IPS-11a (cell line): Measurements from ENCODE around the gene DIDO1.
A peak's percentile ranks its signal among the peaks of the same experiment; 100 is the strongest.
"Not testable (repeated sequence)": the region's sequence is repeated elsewhere in the genome, so short reads cannot be mapped to it uniquely, and the experiment has no call there.

Source experiments
- H3K4me3 ChIP-seq: one replicate; pipeline ENCODE4 v1.5.1; 2013; ENCODE audit warnings: low read depth, low read length, control low read depth

DIDO1 gene

GRCh38 chr20:62962891-62963613 lies 36.7 kb upstream of the DIDO1 start:
- no peak overlapping the region for H3K4me3 ChIP-seq

- H3K4me3 ChIP-seq: no peak overlapping the region
Measured at GRCh38 chr20:62962221-62962879, 36.0 kb upstream of the DIDO1 start.

GRCh38 chr20:62961799-62962198 lies 35.5 kb upstream of the DIDO1 start:
- no peak overlapping the region for H3K4me3 ChIP-seq

DNA sequence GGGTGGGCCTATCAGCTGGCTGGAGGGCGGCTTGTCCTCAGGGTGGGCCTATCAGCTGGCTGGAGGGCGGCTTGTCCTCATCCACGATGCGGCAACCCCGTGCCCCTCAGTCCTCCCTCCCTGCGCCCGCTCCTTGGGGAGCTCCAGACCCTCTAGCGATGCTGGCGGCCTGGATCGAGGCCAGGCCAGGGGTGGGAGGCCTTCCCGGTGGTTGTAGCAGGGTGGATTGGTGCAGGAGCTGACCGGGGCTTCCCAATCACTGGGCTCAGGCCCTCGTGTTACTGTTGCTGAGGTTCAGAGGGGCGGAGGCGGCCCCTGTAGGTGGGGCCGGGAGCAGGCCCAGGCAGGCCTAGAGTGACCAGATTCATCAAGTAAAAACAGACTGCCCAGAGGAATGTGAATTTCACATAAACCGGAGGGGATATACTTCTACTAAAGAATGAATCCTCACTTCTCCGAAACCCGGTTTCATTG lies 35.0 kb upstream of the DIDO1 start:
- H3K4me3 ChIP-seq: no peak overlapping the region

- not testable (repeated sequence) for H3K4me3 ChIP-seq
Measured at GRCh38 chr20:62960446-62961309, 34.4 kb upstream of the DIDO1 start.

DNA sequence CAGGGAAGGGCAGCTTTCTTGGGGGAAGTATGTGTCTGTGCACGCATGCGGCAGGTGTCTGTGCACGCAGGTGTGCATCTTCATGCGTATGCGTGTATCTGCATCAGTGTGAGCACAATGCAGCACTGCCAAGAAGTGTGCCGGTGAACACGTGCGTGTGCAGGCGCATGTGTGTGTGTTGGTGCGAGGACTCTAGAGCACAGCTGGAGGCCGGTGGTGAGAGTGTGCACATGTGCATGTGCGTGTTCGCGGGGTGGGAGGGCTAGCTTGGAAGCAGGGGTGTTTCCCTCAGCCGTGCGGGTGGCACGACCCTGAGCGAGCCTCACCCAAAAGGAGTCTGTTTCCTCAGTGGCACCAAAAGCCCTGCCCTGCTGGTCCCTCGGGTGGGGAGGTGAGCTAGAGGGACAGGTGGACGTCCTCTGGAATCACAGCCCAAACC lies 33.7 kb upstream of the DIDO1 start:
- H3K4me3 ChIP-seq: no peak overlapping the region

DNA sequence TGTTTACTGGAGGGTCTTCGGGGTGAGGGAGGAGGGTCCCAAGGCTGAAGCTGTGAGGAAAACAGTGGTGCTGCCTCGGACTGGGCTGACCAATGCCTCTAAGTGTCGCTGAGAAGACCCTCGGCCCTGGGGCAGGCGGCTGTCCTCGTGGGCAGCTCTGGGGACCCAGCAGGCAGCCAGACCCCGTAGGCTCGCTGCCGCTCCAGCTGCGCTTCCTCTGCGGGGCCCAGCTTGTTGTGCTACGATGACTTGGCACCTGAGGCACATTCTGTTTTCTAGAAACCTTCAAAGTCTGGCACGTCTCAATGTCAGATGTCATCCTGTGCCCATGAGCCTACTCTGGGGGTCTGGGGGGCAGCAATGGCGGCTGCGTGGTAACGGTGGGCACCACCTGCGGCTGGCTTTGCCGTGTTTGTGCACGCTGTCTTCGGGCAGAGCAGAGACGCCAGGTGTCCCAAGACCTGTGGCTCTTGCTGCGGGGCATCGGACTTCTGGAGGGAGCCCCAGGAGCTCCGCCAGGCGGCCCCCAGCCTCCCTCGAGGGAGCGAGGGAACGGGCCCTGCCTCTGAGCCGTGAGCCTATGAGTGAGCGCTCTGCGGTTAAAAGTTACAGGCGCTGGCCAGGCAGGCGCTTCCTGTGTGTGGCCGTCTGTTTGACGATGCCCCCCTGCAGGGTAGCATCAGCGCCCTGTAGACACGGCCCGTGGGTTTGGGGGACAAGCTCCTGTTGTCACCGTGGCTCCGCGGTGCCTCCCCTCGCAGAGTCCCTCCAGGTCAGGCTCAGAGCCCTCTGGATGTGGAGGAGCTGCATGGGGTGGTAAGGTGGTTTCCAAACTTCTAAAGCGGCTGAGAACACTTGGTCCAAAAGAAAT lies 33.0 kb upstream of the DIDO1 start:
- no peak overlapping the region for H3K4me3 ChIP-seq

DNA sequence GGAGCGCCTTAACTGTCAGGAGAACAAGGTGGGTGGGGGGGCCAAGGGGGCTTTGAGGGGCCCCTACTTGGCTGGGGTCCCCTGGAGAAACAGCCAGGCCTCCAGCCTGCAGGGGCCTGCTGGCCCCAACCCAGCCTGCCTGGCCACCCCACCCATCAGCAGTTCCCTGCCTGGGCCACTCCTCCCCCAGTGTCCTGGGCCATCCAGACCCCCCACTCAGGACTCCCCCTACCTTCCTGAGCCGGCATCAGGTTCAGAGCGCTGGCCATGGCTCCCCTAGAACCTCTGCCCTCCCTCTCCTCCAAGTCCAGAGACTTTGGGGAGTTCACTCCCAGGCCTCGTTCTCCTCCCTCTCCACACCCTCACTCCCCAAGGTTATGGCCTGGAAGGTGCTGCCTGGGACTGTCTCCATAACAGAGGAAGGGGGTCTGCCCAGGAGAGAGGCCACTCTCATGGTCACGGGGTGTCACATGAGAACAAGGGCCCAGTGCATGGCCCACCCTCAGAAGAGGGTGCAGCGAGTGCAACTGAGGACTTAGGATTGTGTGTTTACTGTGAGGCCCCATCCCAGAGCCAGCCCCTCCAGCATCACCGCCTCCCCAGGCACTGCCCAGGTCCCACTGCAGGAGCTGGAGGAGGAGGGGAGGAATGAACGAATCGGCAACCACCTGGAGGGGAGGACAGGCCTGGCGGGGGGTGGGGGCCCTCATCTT lies 32.2 kb upstream of the DIDO1 start:
- H3K4me3 ChIP-seq: no peak overlapping the region

GRCh38 chr20:62957136-62958117 lies 31.1 kb upstream of the DIDO1 start:
- no peak overlapping the region for H3K4me3 ChIP-seq

GRCh38 chr20:62956387-62957135 lies 30.3 kb upstream of the DIDO1 start:
- H3K4me3 ChIP-seq: no peak overlapping the region

- no peak overlapping the region for H3K4me3 ChIP-seq
Measured at GRCh38 chr20:62955519-62956386, 29.4 kb upstream of the DIDO1 start.

DNA sequence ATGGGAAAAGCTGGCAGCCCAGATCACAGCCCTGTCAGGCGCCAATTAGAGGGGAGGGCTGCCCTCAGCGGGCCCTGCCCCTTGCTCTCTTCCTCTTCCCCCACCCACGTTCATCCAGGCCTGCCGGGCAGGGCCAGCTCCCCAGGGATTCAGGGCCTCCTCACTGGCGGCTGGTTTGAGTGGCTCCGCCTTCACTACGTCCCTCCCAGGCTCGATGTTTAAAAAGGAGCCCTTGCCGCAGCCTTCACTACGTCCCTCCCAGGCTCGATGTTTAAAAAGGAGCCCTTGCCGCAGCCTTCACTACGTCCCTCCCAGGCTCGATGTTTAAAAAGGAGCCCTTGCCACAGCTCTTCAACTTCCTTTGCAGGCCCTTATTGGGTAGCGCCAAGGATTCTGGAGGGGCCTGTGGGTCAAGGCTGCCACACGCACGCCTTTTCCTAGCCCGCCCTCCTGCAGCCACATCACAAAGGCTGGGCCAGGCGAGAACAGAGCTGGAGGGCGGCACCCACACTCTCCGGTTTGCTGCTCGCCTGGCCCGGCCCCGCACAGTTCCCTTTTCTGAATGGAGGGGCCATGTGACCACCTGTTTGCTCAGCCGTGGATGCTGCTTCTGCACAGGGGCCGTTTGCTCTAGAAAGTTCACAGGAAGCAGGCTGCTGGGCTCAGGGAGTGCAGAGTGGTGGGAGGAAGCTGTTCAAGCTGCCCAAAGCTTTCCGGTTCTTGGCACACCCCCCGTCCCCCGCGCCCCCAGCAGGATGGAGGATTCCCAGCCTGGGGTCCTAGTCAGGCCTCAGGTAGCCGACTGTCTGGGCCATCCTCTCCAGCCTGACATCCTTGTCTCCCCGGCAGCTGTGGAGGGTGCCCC lies 27.8 kb upstream of the DIDO1 start:
- no peak overlapping the region for H3K4me3 ChIP-seq

DNA sequence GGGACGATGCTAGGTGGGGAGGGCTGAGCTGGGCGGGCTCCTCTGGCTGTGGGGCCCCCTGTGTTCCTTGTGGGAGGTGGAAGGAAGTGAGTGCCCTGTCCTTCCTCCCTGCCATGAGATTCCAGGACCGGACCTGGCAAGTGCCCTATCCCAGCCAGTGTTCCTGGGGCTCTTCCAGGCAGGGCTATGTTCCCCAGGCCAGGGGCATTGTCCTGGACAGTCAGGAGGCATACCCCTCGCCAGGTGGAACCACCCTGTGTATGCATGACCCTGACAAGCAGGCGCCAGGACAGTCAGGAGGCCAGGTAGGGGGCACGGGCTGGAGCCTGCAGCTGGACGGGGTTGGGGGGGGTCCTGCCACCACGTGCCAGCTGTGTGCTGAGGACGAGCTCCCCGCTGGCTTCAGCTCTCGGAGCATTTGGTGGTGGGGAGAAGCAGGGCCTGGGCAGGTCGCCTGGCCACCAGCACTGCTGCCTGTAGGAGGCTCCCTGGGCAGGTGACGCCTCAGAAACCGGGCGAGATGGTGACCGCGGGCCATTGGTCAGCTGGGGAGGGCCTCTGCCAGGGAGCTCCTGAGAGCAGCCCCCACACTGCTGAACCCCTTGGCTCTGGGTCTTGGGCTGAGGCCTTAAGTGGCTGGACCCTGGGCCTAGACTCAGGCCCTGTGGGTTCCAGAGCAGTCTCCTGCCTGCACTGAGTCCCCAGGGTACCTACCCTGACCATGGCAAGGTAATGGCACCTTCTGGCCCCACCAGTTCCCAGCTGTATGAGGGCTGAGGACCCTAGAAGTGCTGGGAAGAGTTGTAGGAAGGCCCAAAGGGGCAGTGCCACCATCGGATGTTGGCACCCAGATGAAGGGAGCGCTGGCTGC lies 26.9 kb upstream of the DIDO1 start:
- peak overlapping the region; percentile 18 for H3K4me3 ChIP-seq

DNA sequence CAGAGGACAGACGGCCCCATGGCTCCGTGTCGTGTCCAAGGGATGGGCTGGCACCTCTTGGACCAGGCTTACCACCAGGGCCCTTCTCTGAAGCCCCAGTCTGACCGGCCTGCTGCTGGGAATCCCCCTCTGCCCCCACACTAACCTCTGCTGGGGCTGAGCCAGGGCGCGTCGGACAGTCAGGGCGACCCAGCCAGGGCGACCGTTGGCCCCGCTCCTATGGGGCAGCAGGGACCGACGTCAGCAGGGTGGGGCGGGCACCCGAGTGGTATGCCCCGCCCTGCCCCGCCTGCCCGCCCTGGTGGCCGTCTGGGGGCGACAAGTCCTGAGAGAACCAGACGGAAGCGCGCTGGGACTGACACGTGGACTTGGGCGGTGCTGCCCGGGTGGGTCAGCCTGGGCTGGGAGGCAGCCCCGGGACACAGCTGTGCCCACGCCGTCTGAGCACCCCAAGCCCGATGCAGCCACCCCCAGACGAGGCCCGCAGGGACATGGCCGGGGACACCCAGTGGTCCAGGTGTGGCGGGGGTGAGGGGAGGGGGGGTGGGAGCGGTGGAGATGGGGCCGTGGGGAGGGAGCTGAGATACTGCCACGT lies 26.2 kb upstream of the DIDO1 start, which contains the start of gene SLC17A9:
Gene SLC17A9 (plus strand): TSS at position 337 of the 595 bp plus-strand sequence. CDS start 122 bp downstream, at position 459.
- peak within 1 kb of the TSS; percentile 31 for H3K4me3 ChIP-seq
